CD4-positive, alpha-beta T cell (primary cell): Measurements from ENCODE around the gene DUSP19. TPM values are rescaled to one million over a fixed set of nuclear protein-coding genes. Genes with fewer than 3 reads are reported as not detected.

Experiments used
- ATAC-seq: fragments of 200-7000 bp; cut with Tn5 transposase; one replicate; pipeline ENCODE4 v1.10.0; 2022; ENCODE audit warnings: mild to moderate bottlenecking; ENCODE audit not compliant: poor library complexity
- CTCF ChIA-PET: fragments of 350-600 bp; sonication (Branson Sonifier 250); formaldehyde crosslinking; loops from one replicate; lab custom pipeline; 2021; ENCODE audit warnings: antibody characterized with exemption, inconsistent platforms; lab: Charles Lee
- POLR2A ChIA-PET: fragments of 350-600 bp; sonication (Branson Sonifier 250); formaldehyde crosslinking; loops from one replicate; lab custom pipeline; 2021; ENCODE audit warnings: antibody characterized with exemption, inconsistent platforms; lab: Charles Lee
- DNase-seq, 14 experiments: peaks; one replicate each; pipeline ENCODE4 v3.0.0-alpha.2; 2013 to 2020; ENCODE audit warnings: mixed read lengths in 2 of 14
- H3K27ac ChIP-seq, 2 donors: one replicate each; pipeline versions ENCODE4 v1.5.1 to v1.7.0; 2013; ENCODE audit warnings: low read length in 2 of 2, low read depth in 1 of 2, mild to moderate bottlenecking in 1 of 2
- H3K27me3 ChIP-seq, 2 experiments: 1 replicate in 1 of 2; 2 replicates in 1 of 2; pipeline versions ENCODE4 v1.6.1 to v1.7.0; 2013; ENCODE audit warnings: low read length in 2 of 2, control low read depth in 1 of 2, mild to moderate bottlenecking in 1 of 2, moderate library complexity in 1 of 2; ENCODE audit not compliant: insufficient read depth in 2 of 2, control insufficient read depth in 1 of 2
- H3K36me3 ChIP-seq: one replicate; pipeline ENCODE4 v1.6.1; 2013; ENCODE audit warnings: low read length, control low read depth; ENCODE audit not compliant: insufficient read depth
- H3K4me1 ChIP-seq: one replicate; pipeline ENCODE4 v1.6.1; 2013; ENCODE audit warnings: low read length, control low read depth; ENCODE audit not compliant: insufficient read depth
- H3K4me3 ChIP-seq: one replicate; pipeline ENCODE4 v1.5.1; 2013; ENCODE audit warnings: mild to moderate bottlenecking, low read length, moderate library complexity
- H3K9me3 ChIP-seq, 2 experiments: 1 replicate in 1 of 2; 2 replicates in 1 of 2; pipeline versions ENCODE4 v1.6.1 to v1.7.0; 2013; ENCODE audit warnings: low read length in 2 of 2, mild to moderate bottlenecking in 2 of 2, control low read depth in 1 of 2, moderate library complexity in 1 of 2; ENCODE audit not compliant: control insufficient read depth in 1 of 2, insufficient read depth in 1 of 2
- H3K27ac Mint-ChIP-seq: one replicate; pipeline ENCODE4 v1.8.0; 2020; ENCODE audit warnings: mixed read lengths
- H3K27me3 Mint-ChIP-seq: one replicate; pipeline ENCODE4 v1.8.0; 2021; ENCODE audit warnings: mixed read lengths
- H3K36me3 Mint-ChIP-seq: one replicate; pipeline ENCODE4 v1.8.0; 2021; ENCODE audit warnings: low read depth, mixed read lengths
- H3K4me1 Mint-ChIP-seq: one replicate; pipeline ENCODE4 v1.8.0; 2021; ENCODE audit warnings: low read depth, mixed read lengths
- H3K4me3 Mint-ChIP-seq: one replicate; pipeline ENCODE4 v1.8.0; 2020; ENCODE audit warnings: mild to moderate bottlenecking, mixed read lengths
- H3K9me3 Mint-ChIP-seq: one replicate; pipeline ENCODE4 v1.8.0; 2020; ENCODE audit warnings: mixed read lengths
- intact Hi-C, 2 experiments: fragments of 100-400 bp; cut with DNase I in 1 of 2; cut with micrococcal nuclease in 1 of 2; formaldehyde crosslinking; loops; one replicate each; pipeline versions ENCODE4 v1.15.1 to v1.9.0; 2023 to 2025; cut with DNase I, micrococcal nuclease
- total RNA-seq, 174 experiments: library from RNA in 2 of 174; stranded (reverse) in 2 of 174; gene quantifications; one replicate each; pipeline ENCODE4 v1.2.3 and lab custom pipeline; 2021 to 2026
- TF ChIP-seq, protein P1 (sequence below): fragments of 200-600 bp; IDR thresholded peaks from one replicate; pipeline ENCODE4 v1.8.0; 2022; ENCODE audit warnings: antibody characterized with exemption, mild to moderate bottlenecking

DUSP19 gene
- total RNA-seq, 2 experiments from 2014 or later = 0.14 to 0.50 TPM

GRCh38 chr2:183134016-183134415 is 55.5 kb downstream of the DUSP19 start:
- no peak overlapping the region for H3K4me3 ChIP-seq
- no peak for ATAC-seq
- peaks cover 3% of the 10 kb centered on the region for H3K4me1 ChIP-seq
- H3K27me3 ChIP-seq = no peaks in the 10 kb centered on the region
- POLR2A ChIA-PET = no interaction called here
- H3K9me3 ChIP-seq = no peaks in the 10 kb centered on the region
- Mint-ChIP-seq H3K27ac (no peak overlapping the region), H3K9me3 (no peaks in the 10 kb centered on the region), H3K4me3 (no peak overlapping the region), H3K27me3 (no peaks in the 10 kb centered on the region), H3K4me1 (peaks cover 26% of the 10 kb centered on the region), H3K36me3 (peaks cover 75% of the 10 kb centered on the region)
- CTCF ChIA-PET = no interaction called here
- no peak for DNase-seq
- H3K27ac ChIP-seq = no peak overlapping the region
- TF ChIP-seq, protein P1, sequence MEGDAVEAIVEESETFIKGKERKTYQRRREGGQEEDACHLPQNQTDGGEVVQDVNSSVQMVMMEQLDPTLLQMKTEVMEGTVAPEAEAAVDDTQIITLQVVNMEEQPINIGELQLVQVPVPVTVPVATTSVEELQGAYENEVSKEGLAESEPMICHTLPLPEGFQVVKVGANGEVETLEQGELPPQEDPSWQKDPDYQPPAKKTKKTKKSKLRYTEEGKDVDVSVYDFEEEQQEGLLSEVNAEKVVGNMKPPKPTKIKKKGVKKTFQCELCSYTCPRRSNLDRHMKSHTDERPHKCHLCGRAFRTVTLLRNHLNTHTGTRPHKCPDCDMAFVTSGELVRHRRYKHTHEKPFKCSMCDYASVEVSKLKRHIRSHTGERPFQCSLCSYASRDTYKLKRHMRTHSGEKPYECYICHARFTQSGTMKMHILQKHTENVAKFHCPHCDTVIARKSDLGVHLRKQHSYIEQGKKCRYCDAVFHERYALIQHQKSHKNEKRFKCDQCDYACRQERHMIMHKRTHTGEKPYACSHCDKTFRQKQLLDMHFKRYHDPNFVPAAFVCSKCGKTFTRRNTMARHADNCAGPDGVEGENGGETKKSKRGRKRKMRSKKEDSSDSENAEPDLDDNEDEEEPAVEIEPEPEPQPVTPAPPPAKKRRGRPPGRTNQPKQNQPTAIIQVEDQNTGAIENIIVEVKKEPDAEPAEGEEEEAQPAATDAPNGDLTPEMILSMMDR = no peak
- intact Hi-C loops = no loop called here
- peaks cover 50% of the 10 kb centered on the region for H3K36me3 ChIP-seq

DNA sequence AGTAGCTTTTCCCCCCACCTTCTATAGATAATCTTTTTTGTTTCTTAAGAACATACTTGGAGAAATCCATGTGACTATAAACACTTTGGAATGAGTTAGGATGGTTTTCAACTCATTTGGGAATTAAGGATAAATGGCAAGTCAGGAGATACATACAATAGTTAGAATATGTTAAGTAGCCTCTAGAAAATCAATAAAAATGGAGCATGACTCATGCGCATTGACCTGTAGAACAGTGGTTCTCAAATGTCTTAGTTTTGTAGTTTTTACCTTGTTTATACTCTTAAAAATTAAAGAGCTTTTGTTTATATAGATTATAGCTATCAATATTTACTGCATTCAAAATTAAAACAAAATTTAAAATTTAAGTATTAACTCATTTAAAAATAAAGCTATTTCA is 70.4 kb downstream of the DUSP19 start:
- Histone ChIP-seq H3K36me3 (peaks cover 12% of the 10 kb centered on the region), H3K4me3 (no peak overlapping the region), H3K27ac (no peak overlapping the region), H3K27me3 (no peaks in the 10 kb centered on the region), H3K4me1 (no peaks in the 10 kb centered on the region), H3K9me3 (peaks cover 0 to 5% of the 10 kb centered on the region in 2 experiments)
- Mint-ChIP-seq H3K4me1 (peaks cover 14% of the 10 kb centered on the region), H3K36me3 (peaks cover 83% of the 10 kb centered on the region), H3K27ac (no peak overlapping the region), H3K4me3 (no peak overlapping the region), H3K27me3 (no peaks in the 10 kb centered on the region), H3K9me3 (peaks cover 6% of the 10 kb centered on the region)
- TF ChIP-seq, protein P1 = no peak
- no peak for ATAC-seq
- intact Hi-C loops = no loop called here
- DNase-seq = no peak
- ChIA-PET POLR2A (no interaction called here), CTCF (interaction anchor here (0.6 kb wide), 1 partner anchor 16 kb away, joined by 4 read pairs; no protein-coding TSS in a partner anchor)

DNA sequence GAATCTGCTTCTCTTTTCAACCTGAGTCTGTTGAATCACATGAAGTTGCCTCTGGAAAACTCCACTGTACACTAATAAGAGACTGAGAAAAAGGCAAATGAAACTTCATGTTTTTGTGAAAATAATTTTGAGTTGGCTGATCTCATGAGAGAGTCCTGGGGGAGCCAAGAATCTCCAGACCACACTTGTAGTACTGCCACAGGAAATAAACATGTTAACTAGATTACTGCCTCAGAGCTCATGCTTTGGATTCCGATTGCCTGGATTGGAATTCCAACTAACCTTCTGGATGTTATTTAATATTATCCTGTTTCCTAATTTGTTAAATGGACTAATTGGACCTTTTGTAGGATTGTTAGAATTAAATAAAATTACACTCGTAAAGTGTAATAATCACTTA is 70.9 kb downstream of the DUSP19 start:
- Histone ChIP-seq H3K27me3 (no peaks in the 10 kb centered on the region), H3K9me3 (no peaks in the 10 kb centered on the region), H3K4me1 (no peaks in the 10 kb centered on the region), H3K4me3 (no peak overlapping the region), H3K36me3 (peaks cover 7% of the 10 kb centered on the region), H3K27ac (no peak overlapping the region)
- TF ChIP-seq, protein P1 = no peak
- Mint-ChIP-seq H3K36me3 (peaks cover 83% of the 10 kb centered on the region), H3K27me3 (no peaks in the 10 kb centered on the region), H3K27ac (no peak overlapping the region), H3K4me1 (peaks cover 14% of the 10 kb centered on the region), H3K4me3 (no peak overlapping the region), H3K9me3 (peaks cover under 1% of the 10 kb centered on the region)
- intact Hi-C loops = no loop called here
- DNase-seq = no peak
- CTCF ChIA-PET = no interaction called here
- POLR2A ChIA-PET = no interaction called here
- ATAC-seq = no peak

Other genes with a start within 250 kb of the DUSP19 start
- not detected for gene FRZB, start 212.1 kb upstream of the DUSP19 start, total RNA-seq
- gene NCKAP1, start 40.3 kb upstream of the DUSP19 start, total RNA-seq = 1 to 10 TPM; 2.4 to 2.5 TPM
- gene NUP35, start 45.7 kb downstream of the DUSP19 start, total RNA-seq = 10 to 100 TPM; 12.5 to 13.1 TPM